ENCODE data around the gene GRIN1.

GRIN1 gene

DNA sequence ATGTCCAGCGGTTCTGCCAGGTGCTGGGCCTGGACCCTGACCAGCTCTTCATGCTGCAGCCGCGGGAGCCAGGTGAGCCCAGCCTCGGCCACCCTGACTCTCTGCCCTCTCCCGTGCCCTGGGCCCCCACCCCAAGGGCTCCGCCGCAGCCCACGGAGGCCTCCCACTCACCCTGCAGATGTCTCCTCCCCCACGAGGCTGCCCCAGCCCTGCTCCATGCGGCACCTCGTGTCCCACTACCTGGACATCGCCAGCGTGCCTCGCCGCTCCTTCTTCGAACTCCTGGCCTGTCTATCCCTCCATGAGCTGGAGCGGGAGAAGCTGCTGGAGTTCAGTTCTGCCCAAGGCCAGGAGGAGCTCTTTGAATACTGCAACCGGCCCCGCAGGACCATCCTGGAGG, 75.7 kb downstream of the GRIN1 start:
- no peak for TF ChIP-seq CTCF (IDR thresholded peaks at IDR 0.05)

DNA sequence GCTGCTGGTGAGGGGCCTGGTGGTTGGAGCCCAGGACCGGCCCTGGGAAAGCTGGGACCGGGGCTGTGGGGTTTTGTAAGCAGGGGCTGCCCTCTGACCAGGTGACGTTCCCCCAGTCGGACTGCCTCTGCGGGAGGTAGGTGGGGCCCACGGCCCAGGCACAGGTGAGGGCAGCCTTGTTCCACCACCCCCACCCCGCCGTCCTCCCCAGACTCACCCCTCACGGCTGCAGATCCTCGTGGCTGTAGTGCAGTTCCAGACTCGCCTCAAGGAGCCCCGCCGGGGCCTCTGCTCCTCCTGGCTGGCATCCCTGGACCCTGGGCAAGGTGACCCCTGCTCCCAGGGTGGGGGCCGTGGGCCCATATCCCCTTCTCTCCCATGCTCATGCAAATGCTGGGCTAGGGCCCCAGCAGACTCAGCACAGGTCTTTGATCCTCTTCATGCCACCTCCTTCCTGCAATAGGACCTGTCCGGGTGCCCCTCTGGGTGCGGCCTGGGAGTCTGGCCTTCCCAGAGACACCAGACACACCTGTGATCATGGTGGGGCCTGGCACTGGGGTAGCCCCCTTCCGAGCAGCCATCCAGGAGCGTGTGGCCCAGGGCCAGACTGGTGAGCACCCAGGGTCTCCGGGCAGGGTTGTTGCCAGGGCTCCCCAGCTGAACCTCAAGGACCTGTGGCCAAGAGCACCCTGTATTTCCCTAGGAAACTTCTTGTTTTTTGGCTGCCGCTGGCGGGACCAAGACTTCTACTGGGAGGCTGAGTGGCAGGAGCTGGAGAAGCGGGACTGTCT, 76.4 kb downstream of the GRIN1 start:
- no peak for TF ChIP-seq CTCF (IDR thresholded peaks at IDR 0.05)

GRCh38 chr9:137216188-137216965, 77.4 kb downstream of the GRIN1 start:
- no peak for TF ChIP-seq CTCF (IDR thresholded peaks at IDR 0.05)

- no peak for TF ChIP-seq CTCF (IDR thresholded peaks at IDR 0.05)
Measured at GRCh38 chr9:137217276-137218211, 78.6 kb downstream of the GRIN1 start.

GRCh38 chr9:137218212-137218753, 79.3 kb downstream of the GRIN1 start:
- TF ChIP-seq CTCF (IDR thresholded peaks at IDR 0.05) = no peak

Data from LNCAP (cell line).